Naive B cell (primary cell): ENCODE results near the gene ABLIM1. TPM values are rescaled to one million over a fixed set of nuclear protein-coding genes. Genes with fewer than 3 reads are reported as not detected.

Experiments
- ATAC-seq, 2 donors: fragments of 150-1000 bp; cut with Tn5 transposase; 2 replicates each; pipeline ENCODE4 v1.10.0; 2021; ENCODE audit warnings: low read depth in 2 of 2, mild to moderate bottlenecking in 2 of 2, moderate library complexity in 2 of 2
- DNase-seq: peaks from one replicate; pipeline ENCODE4 v3.0.0; 2022
- H3K27ac Mint-ChIP-seq, 6 donors: one replicate each; pipeline ENCODE4 v1.8.0; 2020 to 2022; ENCODE audit warnings: mild to moderate bottlenecking in 6 of 6, mixed read lengths in 6 of 6, moderate library complexity in 5 of 6, inconsistent platforms in 2 of 6
- H3K27me3 Mint-ChIP-seq, 3 donors: one replicate each; pipeline ENCODE4 v1.8.0; 2021 to 2022; ENCODE audit warnings: mixed read lengths in 3 of 3, mild to moderate bottlenecking in 1 of 3
- H3K36me3 Mint-ChIP-seq, 2 donors: one replicate each; pipeline ENCODE4 v1.8.0; 2020 to 2022; ENCODE audit warnings: mixed read lengths in 2 of 2, inconsistent platforms in 1 of 2, mild to moderate bottlenecking in 1 of 2
- H3K4me1 Mint-ChIP-seq, 3 donors: one replicate each; pipeline ENCODE4 v1.8.0; 2020 to 2022; ENCODE audit warnings: mixed read lengths in 3 of 3, inconsistent platforms in 1 of 3, mild to moderate bottlenecking in 1 of 3, moderate library complexity in 1 of 3
- H3K4me3 Mint-ChIP-seq, 8 donors: one replicate each; pipeline ENCODE4 v1.8.0; 2020 to 2022; ENCODE audit warnings: mild to moderate bottlenecking in 8 of 8, mixed read lengths in 8 of 8, moderate library complexity in 8 of 8, inconsistent platforms in 2 of 8
- H3K9me3 Mint-ChIP-seq, 7 donors: one replicate each; pipeline ENCODE4 v1.8.0; 2020 to 2022; ENCODE audit warnings: mixed read lengths in 7 of 7, mild to moderate bottlenecking in 5 of 7, inconsistent platforms in 2 of 7, moderate library complexity in 1 of 7
- polyA plus RNA-seq, 6 donors: library from polyadenylated mRNA; unstranded; fragments of 300-500 nt; fragmentation: Illumina TruSeq; gene quantifications; one replicate each; pipeline ENCODE4 v1.2.3, GENCODE V29; 2021; ENCODE audit warnings: low read depth in 6 of 6

ABLIM1 gene
- polyA plus RNA-seq, 6 donors from 2014 or later, result 111 to 154 (median 143) TPM

DNA sequence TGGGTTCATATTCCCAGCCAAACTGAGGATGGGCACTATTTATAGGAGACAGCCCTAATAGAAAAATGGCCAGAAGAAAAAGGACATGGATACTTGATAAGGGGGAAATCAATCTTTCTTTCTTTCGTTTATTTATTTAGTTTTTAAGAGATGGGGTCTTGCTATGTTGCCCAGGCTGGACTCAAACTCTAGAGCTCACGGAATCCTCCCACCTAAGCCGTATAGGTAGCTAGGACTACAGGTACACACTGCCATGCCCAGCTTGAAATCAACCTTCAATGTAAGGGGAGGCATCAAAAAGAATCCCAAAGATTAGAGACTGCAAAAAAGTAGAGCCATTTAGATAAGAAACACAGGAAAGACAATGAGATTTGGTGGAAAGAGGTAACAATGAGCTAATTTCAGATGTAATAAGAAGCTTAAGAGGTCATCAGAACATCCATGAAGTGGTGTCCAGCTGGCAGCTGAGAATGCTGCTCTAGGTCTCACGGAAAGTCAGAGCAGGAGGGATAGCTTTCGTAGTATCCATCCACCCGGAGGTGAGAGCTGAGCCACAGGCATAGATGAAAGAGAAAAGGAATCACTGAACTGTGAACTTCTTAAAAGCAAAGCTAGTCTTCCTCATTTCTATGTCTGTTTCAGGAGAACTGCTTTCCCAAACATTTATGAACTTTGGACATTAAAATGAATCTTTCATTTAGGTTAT, 10.5 kb upstream of the ABLIM1 start:
- no peak for DNase-seq
- ATAC-seq, result no peak
- H3K27me3 Mint-ChIP-seq, result peaks cover 0 to 20% (median 5%) of the 10 kb centered on the region in 3 donors
- no peak overlapping the region for H3K4me3 Mint-ChIP-seq
- H3K4me1 Mint-ChIP-seq, result no peaks in the 10 kb centered on the region
- H3K36me3 Mint-ChIP-seq, result no peaks in the 10 kb centered on the region
- peak overlapping the region in 1 of 6 donors; percentile 10 for H3K27ac Mint-ChIP-seq
- H3K9me3 Mint-ChIP-seq, result peaks cover 0 to 8% (median 0%) of the 10 kb centered on the region in 7 donors

DNA sequence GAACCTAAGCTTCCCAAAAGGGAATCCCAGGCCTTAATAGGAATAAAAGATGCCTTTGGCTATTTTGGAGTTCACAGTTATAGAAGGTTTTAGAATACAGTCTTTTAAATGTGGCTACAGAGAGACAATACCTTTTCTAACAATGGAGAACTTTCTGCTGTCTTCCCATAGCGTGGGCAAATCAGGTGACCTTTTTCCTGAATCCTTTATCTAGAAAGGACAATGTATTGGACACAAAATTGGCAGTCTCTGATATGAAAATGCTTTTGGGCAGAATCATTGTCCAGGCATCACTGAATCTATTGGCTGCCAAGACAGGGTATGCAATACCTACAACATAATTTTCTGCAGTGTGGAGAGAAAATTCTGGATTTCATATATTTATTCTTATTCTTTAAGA, 7.8 kb upstream of the ABLIM1 start:
- no peak overlapping the region for H3K4me3 Mint-ChIP-seq
- H3K27me3 Mint-ChIP-seq, result peaks cover 0 to 25% (median 1%) of the 10 kb centered on the region in 3 donors
- H3K9me3 Mint-ChIP-seq, result peaks cover 0 to 8% (median 0%) of the 10 kb centered on the region in 7 donors
- H3K4me1 Mint-ChIP-seq, result no peaks in the 10 kb centered on the region
- ATAC-seq, result no peak
- H3K27ac Mint-ChIP-seq, result no peak overlapping the region
- H3K36me3 Mint-ChIP-seq, result no peaks in the 10 kb centered on the region
- no peak for DNase-seq

DNA sequence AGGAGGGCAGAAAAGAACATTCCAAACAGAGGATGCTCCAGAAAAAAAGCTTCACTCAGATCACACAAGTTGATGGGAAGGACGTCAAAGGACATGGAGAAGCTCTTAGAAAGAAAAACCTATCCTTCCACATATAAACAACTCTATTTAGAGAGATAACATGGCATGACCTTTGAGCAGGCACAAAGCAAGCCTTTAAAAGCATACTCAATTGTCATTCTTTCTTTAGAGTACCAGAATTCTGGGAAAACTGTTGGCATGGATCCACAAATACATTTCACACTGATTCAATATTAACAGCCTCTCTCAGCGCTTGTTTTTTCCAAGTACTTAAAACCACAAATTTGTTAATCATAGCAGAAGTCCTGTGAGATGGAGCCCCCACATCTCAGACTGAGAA, 7.3 kb upstream of the ABLIM1 start:
- DNase-seq (no peak), ATAC-seq (no peak)
- Mint-ChIP-seq H3K27ac (no peak overlapping the region), H3K9me3 (peaks cover 0 to 8% (median 0%) of the 10 kb centered on the region in 7 donors), H3K36me3 (no peaks in the 10 kb centered on the region), H3K4me3 (no peak overlapping the region), H3K4me1 (no peaks in the 10 kb centered on the region), H3K27me3 (peaks cover 0 to 22% (median 0%) of the 10 kb centered on the region in 3 donors)

DNA sequence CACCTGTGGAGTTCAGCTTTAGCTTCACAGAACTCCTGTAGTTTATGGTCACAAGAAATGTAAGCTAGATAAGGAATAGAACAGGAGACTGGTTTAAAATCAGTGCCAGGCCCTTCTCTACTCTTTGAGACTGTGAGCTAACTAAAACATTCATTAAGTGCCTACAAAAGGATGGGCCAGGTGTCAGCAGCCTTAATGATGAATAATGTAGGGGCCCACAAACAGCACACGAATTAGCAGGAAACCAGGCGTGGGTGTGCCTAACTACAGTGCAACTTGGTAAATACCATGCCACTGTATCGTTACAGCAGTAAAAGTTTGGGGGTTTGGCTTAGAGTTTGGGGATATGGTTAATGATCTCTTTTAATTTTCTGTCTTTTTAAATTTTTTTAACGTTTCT, 6.1 kb upstream of the ABLIM1 start:
- DNase-seq (no peak), ATAC-seq (no peak)
- Mint-ChIP-seq H3K27me3 (peaks cover 0 to 22% (median 0%) of the 10 kb centered on the region in 3 donors), H3K4me1 (no peaks in the 10 kb centered on the region), H3K4me3 (no peak overlapping the region), H3K27ac (no peak overlapping the region), H3K36me3 (no peaks in the 10 kb centered on the region), H3K9me3 (peaks cover 0 to 8% (median 0%) of the 10 kb centered on the region in 7 donors)

DNA sequence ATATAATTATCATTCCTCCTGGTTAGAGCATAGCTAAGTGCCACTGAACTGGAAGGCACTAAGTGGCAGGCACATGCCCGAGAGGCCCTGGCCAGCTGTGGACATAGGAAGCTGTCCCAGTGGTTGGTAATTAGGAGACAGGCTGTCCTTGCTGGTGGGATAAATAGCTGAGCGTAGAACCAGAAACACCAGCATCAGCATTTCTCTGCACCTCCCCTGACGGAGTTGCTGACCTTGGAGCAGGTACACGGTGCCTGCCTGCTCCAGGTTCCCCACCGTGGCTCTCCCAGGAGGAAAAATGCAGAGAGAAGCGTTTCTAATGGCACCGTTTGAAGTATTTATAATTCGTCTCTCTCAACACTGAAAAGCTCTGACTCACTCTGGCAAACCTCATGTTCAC, 5.6 kb upstream of the ABLIM1 start:
- no peak overlapping the region for H3K4me3 Mint-ChIP-seq
- H3K27me3 Mint-ChIP-seq, result peaks cover 0 to 22% (median 0%) of the 10 kb centered on the region in 3 donors
- no peaks in the 10 kb centered on the region for H3K4me1 Mint-ChIP-seq
- H3K36me3 Mint-ChIP-seq, result no peaks in the 10 kb centered on the region
- DNase-seq (no peak), ATAC-seq (no peak)
- peaks cover 0 to 8% (median 0%) of the 10 kb centered on the region in 7 donors for H3K9me3 Mint-ChIP-seq
- no peak overlapping the region for H3K27ac Mint-ChIP-seq

DNA sequence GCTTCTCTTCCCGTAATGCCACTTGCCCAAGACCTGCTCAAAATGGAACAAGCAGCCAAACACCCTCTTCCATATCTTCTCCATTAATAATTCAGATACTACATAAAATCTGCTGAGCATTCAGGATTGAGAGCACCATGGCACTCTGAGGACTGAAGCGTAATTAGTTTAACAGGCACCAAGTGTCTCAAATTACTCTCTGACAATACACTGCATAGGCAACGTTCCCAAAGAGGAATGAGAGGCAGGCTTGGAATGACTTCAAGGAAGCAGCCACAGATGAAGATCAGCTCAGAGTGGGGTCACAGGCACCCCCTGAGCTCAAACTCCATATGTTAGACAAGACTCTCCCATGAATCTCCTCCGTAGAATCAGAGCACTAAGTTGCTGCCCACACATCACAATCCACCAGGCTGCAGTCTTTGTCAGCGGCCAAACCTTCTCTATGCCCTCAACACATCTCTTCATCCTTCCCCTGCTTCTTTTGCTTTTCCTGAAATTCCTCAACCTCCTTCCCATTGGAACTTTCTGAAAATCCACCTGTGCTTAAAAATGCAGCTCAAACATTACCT, 4.7 kb upstream of the ABLIM1 start:
- Mint-ChIP-seq H3K36me3 (no peaks in the 10 kb centered on the region), H3K4me1 (no peaks in the 10 kb centered on the region), H3K27me3 (peaks cover 0 to 14% (median under 1%) of the 10 kb centered on the region in 3 donors), H3K9me3 (peaks cover 0 to 5% (median 0%) of the 10 kb centered on the region in 7 donors), H3K4me3 (no peak overlapping the region), H3K27ac (no peak overlapping the region)
- no peak for DNase-seq
- no peak for ATAC-seq

DNA sequence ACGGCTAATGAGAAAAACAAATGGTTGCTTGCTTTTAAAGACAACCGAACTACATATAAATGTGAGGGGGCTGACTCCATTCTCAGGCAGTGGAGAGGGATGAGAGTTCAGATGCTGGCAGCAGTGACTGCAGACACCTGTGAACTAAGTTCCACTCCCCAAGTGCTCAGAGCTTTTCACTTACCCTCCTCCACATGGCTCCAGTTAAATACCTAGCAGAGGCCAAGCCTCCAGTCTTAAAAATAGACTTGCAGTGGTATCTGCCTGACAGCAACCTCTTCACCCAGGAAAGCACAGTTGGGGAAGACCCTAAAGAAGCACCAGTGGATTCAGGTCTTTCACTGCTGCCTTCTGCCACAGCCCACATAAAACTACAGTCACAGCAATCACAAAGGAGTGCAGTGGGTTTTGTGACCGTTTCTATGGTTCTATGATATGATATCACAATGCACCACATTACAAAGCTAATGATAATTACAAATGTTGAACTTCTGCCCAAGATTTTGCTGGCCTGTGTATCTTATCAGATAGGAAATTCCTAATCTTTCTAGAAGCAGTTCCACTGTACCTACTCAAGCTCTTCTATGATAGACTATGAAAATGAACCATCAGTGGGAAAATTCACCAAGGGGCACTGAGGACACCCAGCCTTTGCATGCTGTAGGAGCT, 3.3 kb upstream of the ABLIM1 start:
- peaks cover 0 to 9% (median 6%) of the 10 kb centered on the region in 3 donors for H3K27me3 Mint-ChIP-seq

DNA sequence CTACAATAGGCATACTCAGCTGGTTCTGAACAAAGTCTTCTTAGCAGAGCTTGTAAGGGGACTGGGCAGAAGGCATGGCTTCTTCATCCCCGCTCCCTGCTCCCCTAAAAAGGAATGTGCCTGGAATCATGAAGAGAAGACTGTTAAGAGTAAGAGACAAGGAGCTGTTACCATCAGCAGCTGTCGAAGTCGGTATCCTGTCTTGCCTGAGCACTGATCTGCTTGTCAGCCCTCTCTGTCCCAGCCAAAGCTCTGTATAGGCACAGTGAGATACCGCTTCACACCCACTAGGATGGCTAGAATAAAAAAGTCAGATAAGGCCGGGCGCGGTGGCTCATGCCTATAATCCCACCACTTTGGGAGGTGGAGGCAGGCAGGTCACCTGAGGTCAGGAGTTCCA, 2.4 kb downstream of the ABLIM1 start:
- H3K36me3 Mint-ChIP-seq, result no peaks in the 10 kb centered on the region
- peaks cover 0 to 6% (median 0%) of the 10 kb centered on the region in 3 donors for H3K27me3 Mint-ChIP-seq

More for the DNA sequence above, 3.3 kb upstream of the ABLIM1 start:
- ATAC-seq, result no peak
- no peak overlapping the region for H3K4me3 Mint-ChIP-seq
- peaks cover 0 to 5% (median 0%) of the 10 kb centered on the region in 7 donors for H3K9me3 Mint-ChIP-seq
- no peaks in the 10 kb centered on the region for H3K4me1 Mint-ChIP-seq
- H3K27ac Mint-ChIP-seq, result no peak overlapping the region
- no peaks in the 10 kb centered on the region for H3K36me3 Mint-ChIP-seq
- no peak for DNase-seq

DNA sequence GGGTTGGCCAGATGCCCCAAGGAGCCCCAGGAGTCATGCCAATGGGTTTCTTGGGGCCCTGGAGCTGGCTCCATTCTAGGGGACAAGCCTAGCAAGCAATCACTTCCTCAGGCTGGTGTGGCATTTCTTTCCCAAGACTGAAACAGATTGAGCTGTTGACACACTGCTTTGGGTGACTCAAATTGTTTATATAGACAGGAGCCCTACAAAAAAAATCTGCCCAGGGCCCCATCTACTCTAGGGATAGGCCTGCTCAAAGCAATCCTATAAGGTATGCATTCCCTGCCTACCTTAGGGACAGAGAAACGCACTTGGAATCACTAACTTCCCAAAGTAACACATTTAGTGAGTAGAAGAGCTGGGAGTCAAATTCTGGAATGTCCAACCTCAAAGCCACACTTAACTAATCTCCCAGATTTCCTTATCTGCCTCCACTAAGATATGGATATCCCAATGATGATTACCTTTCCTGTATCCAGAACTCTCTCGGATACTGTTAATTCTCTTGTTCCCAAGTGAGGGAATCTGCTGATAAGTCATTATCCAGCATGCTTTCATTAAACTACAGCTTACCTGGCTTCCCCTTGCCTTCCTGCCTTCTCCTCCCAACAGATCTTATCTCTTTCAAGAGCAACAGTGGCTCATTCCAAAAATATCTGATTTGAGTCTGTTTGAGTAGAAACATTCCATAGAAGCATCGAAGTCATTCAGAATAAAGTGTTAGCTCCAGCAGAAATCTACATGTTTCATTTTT, 3.1 kb downstream of the ABLIM1 start:
- Mint-ChIP-seq H3K27ac (no peak overlapping the region), H3K9me3 (no peaks in the 10 kb centered on the region), H3K36me3 (no peaks in the 10 kb centered on the region), H3K4me1 (no peaks in the 10 kb centered on the region), H3K27me3 (peaks cover 0 to 6% (median 0%) of the 10 kb centered on the region in 3 donors), H3K4me3 (no peak overlapping the region)
- ATAC-seq (no peak), DNase-seq (no peak)

More for the DNA sequence above, 2.4 kb downstream of the ABLIM1 start:
- DNase-seq (no peak), ATAC-seq (no peak)
- H3K4me1 Mint-ChIP-seq, result no peaks in the 10 kb centered on the region
- H3K4me3 Mint-ChIP-seq, result no peak overlapping the region
- no peaks in the 10 kb centered on the region for H3K9me3 Mint-ChIP-seq
- no peak overlapping the region for H3K27ac Mint-ChIP-seq

DNA sequence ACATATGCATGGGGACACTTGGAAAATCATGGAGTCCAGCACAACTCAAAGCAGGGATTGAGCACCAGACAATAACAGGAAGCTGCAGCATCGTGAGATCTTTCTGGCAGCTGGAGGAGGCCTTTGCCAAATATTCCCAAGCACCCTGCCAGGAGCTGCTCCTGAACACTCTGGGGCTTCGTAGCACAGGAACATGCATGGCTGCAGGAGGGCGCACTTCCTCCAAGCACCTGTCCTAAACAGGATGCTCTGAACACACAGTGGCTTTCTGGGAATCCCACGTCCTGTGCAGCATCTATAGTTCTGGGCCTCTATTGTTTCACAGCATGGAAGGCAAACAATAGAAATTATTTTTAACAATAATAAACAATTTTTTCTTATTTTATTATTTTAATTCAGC, 4.1 kb downstream of the ABLIM1 start:
- H3K9me3 Mint-ChIP-seq, result no peaks in the 10 kb centered on the region
- no peak overlapping the region for H3K27ac Mint-ChIP-seq
- no peaks in the 10 kb centered on the region for H3K36me3 Mint-ChIP-seq
- ATAC-seq (no peak), DNase-seq (no peak)
- no peaks in the 10 kb centered on the region for H3K4me1 Mint-ChIP-seq
- H3K4me3 Mint-ChIP-seq, result peak overlapping the region in 1 of 8 donors; percentile 36
- peaks cover 0 to 6% (median 0%) of the 10 kb centered on the region in 3 donors for H3K27me3 Mint-ChIP-seq

DNA sequence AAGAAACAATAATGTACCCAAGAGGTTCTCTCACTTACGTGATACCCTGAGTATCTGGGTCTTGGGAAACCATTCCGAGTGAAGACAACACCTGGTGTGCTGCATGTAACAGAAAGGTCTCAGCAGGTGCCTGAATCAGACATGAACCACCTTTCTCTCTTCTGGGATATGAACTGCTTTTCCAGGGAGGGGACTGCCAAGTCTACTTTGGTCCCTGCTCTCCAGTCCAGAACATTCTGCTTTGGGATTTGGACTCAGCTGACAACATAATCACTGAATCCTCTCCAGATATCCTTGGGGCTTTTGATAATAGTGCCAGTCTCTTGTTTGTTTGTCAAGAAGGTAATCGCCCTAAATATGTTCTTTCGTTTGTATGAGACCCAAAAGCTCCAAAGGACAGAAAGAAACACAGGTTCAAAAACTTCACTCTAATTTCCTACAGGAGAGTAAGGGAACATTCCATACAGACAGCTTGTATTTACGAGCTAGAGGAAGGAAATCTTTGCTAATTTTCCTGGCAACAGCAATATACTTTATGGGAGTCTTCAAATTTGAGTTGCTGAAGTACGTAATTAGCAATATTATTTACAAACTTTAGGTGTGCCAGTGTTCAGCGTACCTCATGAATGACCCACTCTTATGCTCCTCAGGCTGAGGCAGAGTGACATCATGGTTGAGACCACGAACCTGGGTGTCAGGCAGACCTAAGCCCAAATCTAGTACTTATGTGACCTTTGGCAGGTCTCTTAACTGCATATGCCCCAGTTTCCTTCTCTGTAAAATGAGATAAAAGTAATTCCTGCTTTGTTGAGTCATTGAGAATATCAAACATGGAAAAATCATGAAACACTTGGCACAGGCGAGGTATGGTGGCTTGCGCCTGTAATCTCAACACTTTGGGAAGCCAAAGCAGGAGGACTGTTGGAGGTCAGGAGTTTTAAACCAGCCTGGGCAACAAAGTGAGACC, 5.4 kb downstream of the ABLIM1 start:
- no peak for ATAC-seq
- Mint-ChIP-seq H3K4me1 (no peaks in the 10 kb centered on the region), H3K27ac (no peak overlapping the region), H3K27me3 (peaks cover 0 to 6% (median 0%) of the 10 kb centered on the region in 3 donors), H3K9me3 (no peaks in the 10 kb centered on the region), H3K36me3 (no peaks in the 10 kb centered on the region), H3K4me3 (no peak overlapping the region)
- no peak for DNase-seq

DNA sequence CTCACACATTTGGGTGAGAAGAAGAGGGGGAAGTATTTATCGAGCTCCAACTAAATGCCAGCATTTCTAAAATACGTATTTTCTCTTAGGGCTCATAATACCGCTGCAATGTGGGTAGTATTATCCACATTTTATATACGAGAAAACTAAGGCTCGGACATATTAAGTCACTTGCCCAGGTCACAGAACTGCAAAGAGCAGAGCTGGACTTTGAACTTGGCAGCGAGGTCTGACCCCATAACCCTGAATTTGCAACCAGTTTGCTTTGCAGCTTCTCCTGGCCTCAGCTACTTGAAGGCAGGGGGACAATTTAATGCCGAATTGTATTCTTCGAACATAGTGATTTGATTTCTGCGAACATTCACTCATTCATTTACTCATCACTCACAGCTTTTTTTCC, 7.2 kb downstream of the ABLIM1 start:
- Mint-ChIP-seq H3K9me3 (no peaks in the 10 kb centered on the region), H3K4me1 (no peaks in the 10 kb centered on the region), H3K36me3 (no peaks in the 10 kb centered on the region), H3K4me3 (no peak overlapping the region), H3K27ac (no peak overlapping the region), H3K27me3 (no peaks in the 10 kb centered on the region)
- ATAC-seq, result no peak
- no peak for DNase-seq
